T-helper 22 cell (primary cell): ENCODE measurements around the gene DNASE1L3.

Experiments used
- DNase-seq: peaks from one replicate; pipeline ENCODE4 v3.0.0-alpha.2; 2020; ENCODE audit warnings: low read depth

Gene DNASE1L3

GRCh38 chr3:58157700-58158099 lies 53.1 kb downstream of the DNASE1L3 start:
- DNase-seq: no peak

- no peak for DNase-seq
Measured at GRCh38 chr3:58155838-58156237, 54.9 kb downstream of the DNASE1L3 start.

DNA sequence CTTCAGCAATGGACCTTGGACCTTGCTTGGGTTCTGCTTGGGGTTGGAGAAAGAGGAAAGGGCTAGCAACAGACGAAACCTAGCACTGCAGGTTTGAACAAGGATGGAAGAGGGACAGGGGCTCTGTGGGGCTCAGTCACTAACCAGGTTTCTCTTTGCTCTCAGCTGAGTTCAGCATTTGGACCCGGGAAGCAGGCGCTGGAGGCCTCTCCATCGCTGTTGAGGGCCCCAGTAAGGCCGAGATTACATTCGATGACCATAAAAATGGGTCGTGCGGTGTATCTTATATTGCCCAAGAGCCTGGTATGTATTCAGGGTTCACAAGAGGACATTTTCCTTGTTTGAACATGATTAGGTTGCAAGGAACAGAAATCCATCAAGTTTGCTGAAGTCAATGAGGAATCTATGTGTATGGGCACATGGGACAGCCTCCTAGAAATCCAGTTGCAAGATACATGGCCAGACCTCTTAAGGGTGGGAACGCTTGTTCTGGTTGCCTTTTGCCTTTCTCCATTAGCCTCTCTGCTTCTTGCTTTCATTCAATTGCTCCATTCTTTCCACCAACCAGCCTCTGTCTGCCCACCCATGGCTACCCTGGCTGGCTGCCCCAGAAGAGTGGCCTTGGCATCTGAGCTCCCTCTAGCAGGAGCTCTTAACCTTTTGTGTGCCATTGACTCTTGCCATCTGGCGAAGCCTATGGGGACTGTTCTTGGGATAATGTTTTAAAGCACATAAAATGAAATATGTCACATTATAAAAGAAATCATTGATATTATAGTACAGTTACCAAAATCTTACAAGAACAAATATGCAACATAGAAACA lies 55.9 kb downstream of the DNASE1L3 start:
- no peak for DNase-seq

DNA sequence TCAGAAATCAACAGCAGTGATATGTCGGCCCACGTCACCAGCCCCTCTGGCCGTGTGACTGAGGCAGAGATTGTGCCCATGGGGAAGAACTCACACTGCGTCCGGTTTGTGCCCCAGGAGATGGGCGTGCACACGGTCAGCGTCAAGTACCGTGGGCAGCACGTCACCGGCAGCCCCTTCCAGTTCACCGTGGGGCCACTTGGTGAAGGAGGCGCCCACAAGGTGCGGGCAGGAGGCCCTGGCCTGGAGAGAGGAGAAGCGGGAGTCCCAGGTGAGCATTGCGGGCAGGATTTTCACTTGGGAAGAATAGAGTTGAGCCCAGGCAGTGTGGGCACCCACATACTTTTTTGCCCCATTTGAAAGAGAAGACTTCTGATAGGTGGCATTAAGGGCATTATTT lies 57.4 kb downstream of the DNASE1L3 start:
- DNase-seq: no peak

- no peak for DNase-seq
Measured at GRCh38 chr3:58152225-58153015, 58.4 kb downstream of the DNASE1L3 start.

GRCh38 chr3:58151637-58152036 lies 59.1 kb downstream of the DNASE1L3 start:
- no peak for DNase-seq

DNA sequence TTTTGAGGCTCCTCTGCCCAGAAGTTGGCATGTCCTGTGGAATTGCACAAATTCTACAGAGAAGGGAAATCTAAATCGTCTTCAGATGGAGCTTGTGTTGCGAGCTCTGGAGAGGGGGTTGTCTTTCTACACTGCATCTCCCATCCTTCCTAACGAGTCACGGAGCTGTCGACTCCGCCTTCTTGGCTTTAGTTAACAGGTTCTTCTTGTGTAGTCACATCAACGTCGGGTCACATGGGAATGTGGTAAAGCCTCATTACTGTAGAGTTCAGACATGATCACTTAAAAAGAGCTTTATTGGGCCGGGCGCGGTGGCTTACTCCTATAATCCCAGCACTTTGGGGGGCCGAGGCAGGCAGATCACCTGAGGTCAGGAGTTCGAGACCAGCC lies 60.0 kb downstream of the DNASE1L3 start:
- DNase-seq: no peak

DNA sequence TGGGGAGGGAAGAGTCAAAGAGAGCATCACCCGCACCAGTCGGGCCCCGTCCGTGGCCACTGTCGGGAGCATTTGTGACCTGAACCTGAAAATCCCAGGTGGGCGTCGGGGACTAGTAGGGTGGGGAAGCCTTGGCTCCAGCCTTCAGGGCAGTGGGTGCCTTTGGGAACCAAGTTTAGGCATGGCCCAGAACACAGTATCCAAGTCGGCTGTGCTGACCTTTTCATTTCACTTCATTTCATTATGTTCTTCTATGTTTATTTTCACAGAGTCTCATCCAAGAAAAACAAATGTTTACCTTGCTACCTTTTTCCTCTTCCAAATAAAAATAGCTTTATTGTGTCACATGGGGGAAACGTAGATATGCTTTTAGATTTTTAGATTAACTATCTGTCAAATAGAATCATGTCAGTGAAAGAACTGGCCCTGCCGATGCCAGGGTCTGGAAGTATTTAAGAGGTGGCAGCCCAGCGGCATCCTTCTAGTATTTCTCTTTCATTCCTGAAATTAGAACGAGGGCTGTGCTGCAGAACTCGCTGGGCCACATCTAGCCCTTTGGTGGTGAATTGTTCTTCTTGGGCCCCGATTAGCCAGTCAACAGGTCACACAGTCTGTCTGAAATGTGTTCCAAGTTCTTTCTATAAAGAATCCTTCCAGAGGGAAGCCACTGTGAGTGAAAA lies 60.5 kb downstream of the DNASE1L3 start:
- no peak for DNase-seq

- DNase-seq: no peak
Measured at GRCh38 chr3:58148049-58148448, 62.7 kb downstream of the DNASE1L3 start.

- DNase-seq: no peak
Measured at GRCh38 chr3:58144478-58145325, 66.1 kb downstream of the DNASE1L3 start.

- DNase-seq: no peak
Measured at GRCh38 chr3:58143417-58144055, 67.2 kb downstream of the DNASE1L3 start.
